ENCODE results near the gene GTF2A1.

- TF ChIP-seq CTCF (IDR thresholded peaks at IDR 0.05; ENCODE audit: low read depth, low read length) (no peak), MAX (IDR thresholded peaks at IDR 0.05; ENCODE audit: low read depth, low read length) (no peak)
Measured at GRCh38 chr14:81127785-81128184, 93.0 kb downstream of the GTF2A1 start.

Measured in NB4 (cell line).